GM12873 (cell line): ENCODE data around the gene PNMA1.

ENCODE experiments used
- CTCF ChIP-seq: IDR thresholded peaks from 2 replicates; pipeline ENCODE4 v1.5.1; 2012; ENCODE audit warnings: low read depth, mild to moderate bottlenecking, moderate library complexity, low read length, control low read depth; ENCODE audit not compliant: insufficient read depth; ENCODE audit errors: missing control alignments

PNMA1 gene

GRCh38 chr14:73685328-73685727 is 28.9 kb downstream of the PNMA1 start:
- no peak for TF ChIP-seq CTCF

- no peak for TF ChIP-seq CTCF
Observed at GRCh38 chr14:73684627-73685026, 29.6 kb downstream of the PNMA1 start.

GRCh38 chr14:73680821-73681220 is 33.4 kb downstream of the PNMA1 start:
- no peak for TF ChIP-seq CTCF

- TF ChIP-seq CTCF, result no peak
Observed at GRCh38 chr14:73678698-73679097, 35.5 kb downstream of the PNMA1 start.

GRCh38 chr14:73674986-73675385 is 39.2 kb downstream of the PNMA1 start:
- no peak for TF ChIP-seq CTCF

GRCh38 chr14:73667854-73668253 is 46.3 kb downstream of the PNMA1 start:
- TF ChIP-seq CTCF, result no peak

GRCh38 chr14:73666583-73666982 is 47.6 kb downstream of the PNMA1 start:
- no peak for TF ChIP-seq CTCF

GRCh38 chr14:73665130-73665529 is 49.1 kb downstream of the PNMA1 start:
- TF ChIP-seq CTCF, result no peak
